22Rv1 (cell line): ENCODE data around the gene LYPLA2.
"Not testable (repeated sequence)": the region's sequence is repeated elsewhere in the genome, so short reads cannot be mapped to it uniquely, and the experiment has no call there.

Experiments used
- H3K27ac ChIP-seq: fragments of 450-650 bp; 2 replicates; pipeline ENCODE4 v1.5.1; 2017
- CTCF ChIP-seq: fragments of 450-650 bp; IDR thresholded peaks from 2 replicates; pipeline ENCODE4 v1.5.1; 2017; ENCODE audit warnings: mild to moderate bottlenecking
- ZFX ChIP-seq: fragments of 450-650 bp; IDR thresholded peaks from 2 replicates; pipeline ENCODE4 v1.6.1; 2017; ENCODE audit warnings: antibody characterized with exemption, borderline replicate concordance

The LYPLA2 gene

GRCh38 chr1:23779826-23780371, 11.0 kb upstream of the LYPLA2 start:
- no peak overlapping the region for H3K27ac ChIP-seq
- TF ChIP-seq CTCF (no peak), ZFX (no peak)

GRCh38 chr1:23783141-23783540, 7.8 kb upstream of the LYPLA2 start:
- H3K27ac ChIP-seq: not testable (repeated sequence)

GRCh38 chr1:23784846-23785245, 6.1 kb upstream of the LYPLA2 start:
- TF ChIP-seq ZFX: no peak
- TF ChIP-seq CTCF: no peak

GRCh38 chr1:23787701-23788100, 3.2 kb upstream of the LYPLA2 start:
- no peak for TF ChIP-seq ZFX
- no peak for TF ChIP-seq CTCF
- H3K27ac ChIP-seq: no peak overlapping the region

More at GRCh38 chr1:23784846-23785245, 6.1 kb upstream of the LYPLA2 start:
- no peak overlapping the region for H3K27ac ChIP-seq

- TF ChIP-seq CTCF: no peak
- no peak for TF ChIP-seq ZFX
- H3K27ac ChIP-seq: peak overlapping the region; percentile 6; the same call in 1 of the 2 replicates
Measured at GRCh38 chr1:23788695-23789094, 2.2 kb upstream of the LYPLA2 start.

GRCh38 chr1:23791516-23792047, 637 bp downstream of the LYPLA2 start:
- peak overlapping the region; percentile 65 for H3K27ac ChIP-seq
- TF ChIP-seq ZFX (no peak), CTCF (no peak)

- TF ChIP-seq CTCF (no peak), ZFX (no peak)
- H3K27ac ChIP-seq: peak overlapping the region; percentile 65
Measured at GRCh38 chr1:23792151-23792945, 1.4 kb downstream of the LYPLA2 start.
